HL-60 (cell line): ENCODE results near the gene CD82.
A peak's percentile ranks its signal among the peaks of the same experiment; 100 is the strongest.
"Not testable (repeated sequence)": the region's sequence is repeated elsewhere in the genome, so short reads cannot be mapped to it uniquely, and the experiment has no call there.

Source experiments
- DNase-seq, 2 experiments: peaks; one replicate each; pipeline ENCODE4 v3.0.0-alpha.2; 2010 to 2020; ENCODE audit warnings: low read depth in 1 of 2, low spot score in 1 of 2
- H3K27ac ChIP-seq: fragments of 250-450 bp; sonication (Bioruptor Pico); replicated peaks from 2 replicates; pipeline ENCODE4 v1.5.1; 2020; ENCODE audit warnings: mild to moderate bottlenecking, moderate library complexity
- H3K27me3 ChIP-seq: fragments of 250-450 bp; sonication (Bioruptor Pico); 2 replicates; pipeline ENCODE4 v1.5.1; 2021; ENCODE audit warnings: mild to moderate bottlenecking, moderate library complexity; ENCODE audit not compliant: insufficient read depth, poor library complexity, severe bottlenecking
- H3K4me3 ChIP-seq: replicated peaks from 2 replicates; pipeline ENCODE4 v1.5.1; 2011; ENCODE audit warnings: mild to moderate bottlenecking, control low read depth, low read length; ENCODE audit not compliant: insufficient read depth
- CTCF ChIP-seq: IDR thresholded peaks from one replicate; pipeline ENCODE4 v1.5.1; 2011; ENCODE audit warnings: low read length, control low read depth, inconsistent platforms; ENCODE audit not compliant: insufficient read depth
- GABPA ChIP-seq: IDR thresholded peaks from 2 replicates; pipeline ENCODE4 v1.6.1; 2012; ENCODE audit warnings: low read depth
- POLR2AphosphoS5 ChIP-seq: IDR thresholded peaks from 2 replicates; pipeline ENCODE4 v1.6.1; 2012; ENCODE audit warnings: low read depth
- REST ChIP-seq: IDR thresholded peaks from 2 replicates; pipeline ENCODE4 v1.6.1; 2012; ENCODE audit warnings: low read depth; ENCODE audit not compliant: insufficient replicate concordance
- SPI1 ChIP-seq: IDR thresholded peaks from 2 replicates; pipeline ENCODE4 v1.6.1; 2012; ENCODE audit warnings: low read depth, mild to moderate bottlenecking, borderline replicate concordance

The CD82 gene

GRCh38 chr11:44637487-44637886 lies 72.0 kb downstream of the CD82 start:
- peak; percentile 40 to 75 for DNase-seq
- Histone ChIP-seq H3K27ac (peak overlapping the region; percentile 37), H3K27me3 (no peaks in the 10 kb centered on the region), H3K4me3 (no peak overlapping the region)
- TF ChIP-seq POLR2AphosphoS5, result no peak

- DNase-seq, result no peak
- Histone ChIP-seq H3K4me3 (no peak overlapping the region), H3K27me3 (no peaks in the 10 kb centered on the region), H3K27ac (peak overlapping the region; percentile 35; the same call in 1 of the 2 replicates)
- TF ChIP-seq REST, result no peak
- no peak for TF ChIP-seq SPI1
- no peak for TF ChIP-seq CTCF
- TF ChIP-seq POLR2AphosphoS5, result no peak
- TF ChIP-seq GABPA, result no peak
These were observed 72.6 kb downstream of the CD82 start for GRCh38 chr11:44638032-44638431.

GRCh38 chr11:44643217-44643616 lies 77.8 kb downstream of the CD82 start:
- no peaks in the 10 kb centered on the region for H3K27me3 ChIP-seq
- no peak overlapping the region for H3K27ac ChIP-seq
- no peak for DNase-seq
- TF ChIP-seq POLR2AphosphoS5 (no peak), SPI1 (no peak), REST (no peak), CTCF (no peak), GABPA (no peak)
- no peak overlapping the region for H3K4me3 ChIP-seq

- no peak overlapping the region for H3K4me3 ChIP-seq
- H3K27ac ChIP-seq, result peak overlapping the region; percentile 28; the same call in 1 of the 2 replicates
- TF ChIP-seq POLR2AphosphoS5 (no peak), SPI1 (peak; percentile 58; the same call in 1 of the 2 replicates)
- H3K27me3 ChIP-seq, result no peaks in the 10 kb centered on the region
- peak in 1 of 2 experiments; percentile 52 for DNase-seq
These were observed 80.4 kb downstream of the CD82 start for GRCh38 chr11:44645827-44646226.

- H3K4me3 ChIP-seq, result not testable (repeated sequence)
These were observed 81.9 kb downstream of the CD82 start for GRCh38 chr11:44647255-44647955.

More at GRCh38 chr11:44647255-44647955, 81.9 kb downstream of the CD82 start:
- not testable (repeated sequence) for H3K27me3 ChIP-seq, H3K27ac ChIP-seq, DNase-seq
